AG09319 (cell line): ENCODE measurements around the gene PAFAH1B2.

Experiments
- DNase-seq: peaks from one replicate; pipeline ENCODE4 v3.0.0-alpha.2; 2010; ENCODE audit warnings: low read depth; ENCODE audit errors: extremely low read depth
- TF ChIP-seq, protein P1 (sequence below): IDR thresholded peaks from 2 replicates; pipeline ENCODE4 v1.5.1; 2011; ENCODE audit warnings: low read depth, mild to moderate bottlenecking, inconsistent platforms, low read length, moderate library complexity

Gene PAFAH1B2

DNA sequence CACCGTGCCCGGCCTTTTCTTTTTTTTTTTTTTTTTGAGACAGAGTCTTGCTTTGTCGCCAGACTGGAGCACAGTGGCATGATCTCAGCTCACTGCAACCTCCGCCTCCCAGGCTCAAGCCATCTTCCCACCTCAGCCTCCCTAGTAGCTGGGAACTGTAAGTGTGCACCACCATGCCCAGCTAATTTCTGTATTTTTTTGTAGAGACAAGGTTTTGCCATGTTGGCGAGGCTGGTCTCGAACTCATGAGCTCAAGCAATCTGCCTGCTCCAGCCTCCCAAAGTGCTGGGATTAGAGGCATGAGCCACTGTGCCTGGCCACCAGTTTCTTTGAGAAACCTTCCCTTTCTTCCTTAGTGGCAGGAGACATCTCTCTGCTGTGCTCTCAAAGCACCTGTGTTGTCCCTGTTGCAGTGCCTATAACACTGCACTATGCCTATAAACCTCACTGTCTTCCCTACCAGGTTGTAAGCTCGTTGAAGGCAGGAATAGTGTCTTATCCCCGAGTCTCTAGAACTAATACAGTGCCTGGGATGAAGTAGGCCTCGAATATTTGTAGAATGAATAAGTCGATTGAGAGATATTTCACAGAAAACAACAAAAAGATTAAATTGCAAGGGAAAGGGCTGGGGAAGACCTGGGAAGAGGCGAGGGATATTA lies 68.7 kb downstream of the PAFAH1B2 start:
- DNase-seq: no peak
- TF ChIP-seq, protein P1, sequence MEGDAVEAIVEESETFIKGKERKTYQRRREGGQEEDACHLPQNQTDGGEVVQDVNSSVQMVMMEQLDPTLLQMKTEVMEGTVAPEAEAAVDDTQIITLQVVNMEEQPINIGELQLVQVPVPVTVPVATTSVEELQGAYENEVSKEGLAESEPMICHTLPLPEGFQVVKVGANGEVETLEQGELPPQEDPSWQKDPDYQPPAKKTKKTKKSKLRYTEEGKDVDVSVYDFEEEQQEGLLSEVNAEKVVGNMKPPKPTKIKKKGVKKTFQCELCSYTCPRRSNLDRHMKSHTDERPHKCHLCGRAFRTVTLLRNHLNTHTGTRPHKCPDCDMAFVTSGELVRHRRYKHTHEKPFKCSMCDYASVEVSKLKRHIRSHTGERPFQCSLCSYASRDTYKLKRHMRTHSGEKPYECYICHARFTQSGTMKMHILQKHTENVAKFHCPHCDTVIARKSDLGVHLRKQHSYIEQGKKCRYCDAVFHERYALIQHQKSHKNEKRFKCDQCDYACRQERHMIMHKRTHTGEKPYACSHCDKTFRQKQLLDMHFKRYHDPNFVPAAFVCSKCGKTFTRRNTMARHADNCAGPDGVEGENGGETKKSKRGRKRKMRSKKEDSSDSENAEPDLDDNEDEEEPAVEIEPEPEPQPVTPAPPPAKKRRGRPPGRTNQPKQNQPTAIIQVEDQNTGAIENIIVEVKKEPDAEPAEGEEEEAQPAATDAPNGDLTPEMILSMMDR: no peak

DNA sequence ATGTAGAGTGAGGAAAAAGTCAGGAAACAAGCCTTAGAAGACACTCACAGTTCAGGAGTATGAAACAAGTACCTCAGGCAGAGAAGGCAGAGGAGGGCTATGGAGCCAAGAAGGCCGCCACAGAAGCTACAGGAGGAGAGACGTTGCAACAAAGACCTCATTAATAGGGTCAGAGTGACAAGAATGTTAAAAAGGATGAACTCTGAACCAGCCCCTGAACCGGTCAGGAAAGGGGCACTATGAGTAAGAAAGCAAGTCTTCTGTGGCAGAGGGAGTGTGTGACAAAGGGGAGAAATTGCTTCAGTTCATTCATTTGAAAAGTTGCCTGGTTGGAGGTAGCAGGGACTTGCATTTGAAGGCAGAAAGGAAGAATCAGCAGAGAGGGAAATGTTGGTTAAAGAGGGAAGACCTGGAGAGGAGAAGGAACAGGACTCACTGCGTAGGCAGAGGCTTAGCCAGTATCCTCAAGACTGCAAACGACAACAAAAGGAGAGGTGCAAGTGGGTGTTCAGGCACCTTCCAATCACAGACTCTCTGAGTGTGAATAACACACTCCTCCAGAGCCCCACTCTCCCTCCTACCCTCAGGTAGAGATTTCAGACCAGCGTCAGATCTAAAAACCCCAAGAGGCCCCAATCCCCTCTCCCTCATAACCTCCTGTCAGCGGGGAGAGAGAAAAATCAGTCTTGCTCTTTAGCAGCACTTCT lies 70.5 kb downstream of the PAFAH1B2 start:
- TF ChIP-seq, protein P1: no peak
- DNase-seq: no peak

DNA sequence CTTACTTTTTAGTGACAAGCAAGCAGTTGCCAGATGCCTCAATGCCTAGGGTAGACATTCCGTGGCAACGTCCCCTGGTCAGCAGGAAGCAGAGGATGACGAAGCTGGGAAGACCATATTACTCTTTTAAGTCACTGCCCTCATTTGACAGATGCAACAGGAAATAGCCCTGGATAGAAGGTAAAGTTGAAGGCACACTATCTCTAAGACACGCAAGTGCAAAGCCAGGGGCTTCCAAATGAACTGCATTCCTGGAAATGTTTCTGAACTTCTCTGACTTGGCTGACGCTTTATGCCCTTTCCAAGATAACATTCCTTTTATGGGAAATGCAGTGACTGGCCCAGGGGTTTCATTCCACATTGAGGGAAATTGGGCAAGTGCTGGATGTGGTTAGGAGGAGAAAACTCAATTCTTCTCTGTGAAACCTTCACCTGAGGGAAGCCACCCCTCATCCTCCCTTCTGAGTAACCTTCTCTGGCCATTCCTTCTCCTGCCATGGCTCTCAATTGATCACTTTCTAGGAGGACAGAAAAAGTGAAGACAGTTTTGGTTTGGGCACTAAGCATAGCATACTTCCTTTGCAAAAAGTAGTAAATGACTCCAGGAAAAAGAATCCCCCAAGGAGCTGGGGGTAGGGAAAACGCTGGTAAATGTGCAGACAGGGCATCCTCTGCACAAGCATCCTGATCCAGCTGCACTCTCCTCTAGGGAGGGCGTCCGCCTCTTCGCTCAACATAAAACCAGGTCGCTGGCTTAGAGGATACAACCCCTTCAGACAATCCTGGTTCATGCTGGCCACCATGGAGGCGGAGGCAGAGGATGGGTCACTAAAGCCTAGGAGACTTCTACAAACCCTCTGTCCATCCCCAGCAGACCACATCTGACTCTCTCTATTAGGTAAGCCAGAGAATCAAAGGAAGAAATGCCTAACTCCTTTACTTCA lies 73.3 kb downstream of the PAFAH1B2 start:
- DNase-seq: no peak
- TF ChIP-seq, protein P1: no peak

DNA sequence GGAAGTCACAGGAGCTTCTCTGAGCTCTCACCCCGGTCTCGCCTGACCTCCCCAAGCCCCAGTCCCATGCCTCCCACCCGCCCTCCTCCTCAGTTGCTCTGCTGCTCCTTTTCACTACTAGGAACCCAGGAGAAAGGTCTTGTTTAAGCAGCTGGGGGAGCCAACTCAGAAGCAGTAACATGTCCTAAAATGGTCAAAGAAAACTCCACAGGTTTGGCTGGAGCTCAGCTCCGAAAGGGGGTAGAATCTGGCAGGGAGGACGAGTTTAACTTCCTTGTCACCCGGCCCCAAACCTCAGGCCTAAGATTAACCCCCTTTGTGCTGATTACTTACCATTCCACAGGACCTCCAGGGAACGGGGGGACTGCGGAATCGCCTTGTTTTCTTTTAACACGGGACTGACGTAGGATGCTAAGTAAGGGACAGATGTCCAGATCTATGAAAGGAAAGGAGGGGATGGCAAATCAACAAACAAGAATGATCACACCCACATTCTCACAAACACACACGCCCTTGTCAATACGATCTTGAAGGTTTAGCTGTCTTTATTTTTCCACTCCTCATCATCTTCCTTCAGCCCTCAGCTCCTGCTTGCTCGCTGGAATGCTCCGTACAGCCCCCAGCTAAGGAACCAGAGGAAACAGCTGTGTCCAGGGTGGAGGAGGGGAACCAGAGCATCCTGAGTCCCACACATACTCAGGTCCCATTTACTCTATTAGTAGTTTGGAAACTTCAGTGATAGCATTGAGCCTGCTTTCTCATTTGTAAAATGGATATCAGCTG lies 74.2 kb downstream of the PAFAH1B2 start:
- TF ChIP-seq, protein P1: no peak
- no peak for DNase-seq

DNA sequence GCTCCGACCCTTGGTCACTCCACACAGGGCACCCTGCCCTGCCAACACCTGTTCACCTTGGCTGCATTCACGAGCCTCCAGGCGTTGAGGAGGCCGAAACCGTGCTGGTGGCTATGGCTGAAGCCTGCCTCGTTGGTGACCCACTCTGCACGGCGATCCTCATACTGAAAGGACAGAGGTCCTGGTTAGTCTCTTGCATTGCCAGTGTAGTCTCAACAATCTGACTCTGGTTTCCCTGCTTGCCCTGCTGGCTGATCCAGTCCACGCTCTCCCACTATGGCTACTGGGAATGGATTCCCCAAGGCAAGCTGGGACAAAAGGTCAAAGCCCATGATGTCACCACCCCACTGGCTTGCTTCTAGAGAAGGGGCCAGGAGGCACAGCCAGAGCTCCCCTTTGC lies 74.9 kb downstream of the PAFAH1B2 start:
- DNase-seq: no peak
- TF ChIP-seq, protein P1: no peak

DNA sequence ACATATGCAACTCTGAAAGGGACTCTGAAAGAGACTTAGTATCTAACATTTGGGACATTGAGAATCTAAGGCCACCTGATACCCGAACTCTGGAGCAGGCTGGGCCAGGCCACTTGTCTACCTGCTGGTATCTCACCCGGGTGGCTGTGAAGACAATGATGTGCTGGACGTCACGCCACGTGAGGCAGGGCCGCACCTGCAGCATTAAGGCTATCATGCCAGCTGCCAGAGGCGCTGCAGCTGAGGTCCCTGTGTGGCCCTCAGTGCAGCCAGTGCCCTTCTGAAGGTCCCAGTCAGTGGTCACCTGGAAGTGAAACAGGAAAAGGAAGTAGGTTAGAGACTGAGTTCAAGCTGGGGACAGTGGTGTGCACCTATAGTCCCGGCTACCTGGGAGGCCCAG lies 75.4 kb downstream of the PAFAH1B2 start:
- TF ChIP-seq, protein P1: no peak

More for the DNA sequence above, 75.4 kb downstream of the PAFAH1B2 start:
- DNase-seq: no peak
